Measurements from ENCODE around the gene ATP6V1A.

ATP6V1A gene

GRCh38 chr3:113736548-113737089 lies 10.2 kb upstream of the ATP6V1A start:
- H4K20me1 ChIP-seq (ENCODE audit: control insufficient read depth, insufficient read depth, low read depth, low read length), result peaks cover 60% of the 10 kb centered on the region
- H3F3A ChIP-seq (ENCODE audit: control insufficient read depth, insufficient read depth), result peaks cover 22% of the 10 kb centered on the region
- no peak overlapping the region for H3K4me3 ChIP-seq (ENCODE audit: low read length)

DNA sequence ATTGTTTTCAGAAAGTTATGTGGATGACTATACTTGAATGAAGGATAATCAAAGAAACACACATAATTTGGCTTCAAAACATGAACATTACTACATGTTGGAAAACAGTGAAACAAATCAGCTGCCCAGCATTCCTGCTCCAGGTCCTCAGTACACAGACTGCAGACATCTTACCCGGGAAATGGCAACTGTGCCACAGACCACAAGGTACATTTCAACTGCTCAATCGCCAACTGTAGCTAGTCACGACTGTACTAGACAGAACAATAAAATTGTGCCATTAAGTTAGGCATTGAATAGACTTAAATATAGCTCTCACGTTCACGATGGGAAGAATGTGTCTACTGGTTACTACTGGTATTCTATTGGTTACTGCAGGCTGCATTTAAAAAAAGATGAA lies 5.7 kb upstream of the ATP6V1A start:
- H3K4me2 ChIP-seq (ENCODE audit: low read length), result peak overlapping the region; percentile 96; the same call in 1 of the 2 replicates
- H3K4me3 ChIP-seq (ENCODE audit: low read length), result 0 out of 2 replicates have a peak overlapping the region, but pooled peaks have one; percentile 7

More at GRCh38 chr3:113736548-113737089, 10.2 kb upstream of the ATP6V1A start:
- H3K4me2 ChIP-seq (ENCODE audit: low read length), result peak overlapping the region; percentile 25; the same call in 1 of the 2 replicates
- no peaks in the 10 kb centered on the region for H3K27me3 ChIP-seq (ENCODE audit: control insufficient read depth, low read length)
- peak overlapping the region; percentile 27 for H3K27ac ChIP-seq (ENCODE audit: low read depth, low read length)
- no peaks in the 10 kb centered on the region for H3K9me3 ChIP-seq (ENCODE audit: control insufficient read depth, insufficient read depth, low read length)
- peaks cover 43% of the 10 kb centered on the region for H3K4me1 ChIP-seq (ENCODE audit: control insufficient read depth, low read length)
- H3K36me3 ChIP-seq (ENCODE audit: control insufficient read depth, low read length), result peaks cover 65% of the 10 kb centered on the region
- TF ChIP-seq, protein P1, sequence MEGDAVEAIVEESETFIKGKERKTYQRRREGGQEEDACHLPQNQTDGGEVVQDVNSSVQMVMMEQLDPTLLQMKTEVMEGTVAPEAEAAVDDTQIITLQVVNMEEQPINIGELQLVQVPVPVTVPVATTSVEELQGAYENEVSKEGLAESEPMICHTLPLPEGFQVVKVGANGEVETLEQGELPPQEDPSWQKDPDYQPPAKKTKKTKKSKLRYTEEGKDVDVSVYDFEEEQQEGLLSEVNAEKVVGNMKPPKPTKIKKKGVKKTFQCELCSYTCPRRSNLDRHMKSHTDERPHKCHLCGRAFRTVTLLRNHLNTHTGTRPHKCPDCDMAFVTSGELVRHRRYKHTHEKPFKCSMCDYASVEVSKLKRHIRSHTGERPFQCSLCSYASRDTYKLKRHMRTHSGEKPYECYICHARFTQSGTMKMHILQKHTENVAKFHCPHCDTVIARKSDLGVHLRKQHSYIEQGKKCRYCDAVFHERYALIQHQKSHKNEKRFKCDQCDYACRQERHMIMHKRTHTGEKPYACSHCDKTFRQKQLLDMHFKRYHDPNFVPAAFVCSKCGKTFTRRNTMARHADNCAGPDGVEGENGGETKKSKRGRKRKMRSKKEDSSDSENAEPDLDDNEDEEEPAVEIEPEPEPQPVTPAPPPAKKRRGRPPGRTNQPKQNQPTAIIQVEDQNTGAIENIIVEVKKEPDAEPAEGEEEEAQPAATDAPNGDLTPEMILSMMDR (IDR thresholded peaks at IDR 0.05; ENCODE audit: low read depth, low read length, poor library complexity, severe bottlenecking), result peak; percentile 67
- no peak for TF ChIP-seq EZH2phosphoT487 (IDR thresholded peaks at IDR 0.05; ENCODE audit: borderline replicate concordance, low read length)
- H3K79me2 ChIP-seq (ENCODE audit: control insufficient read depth, low read length), result peaks cover 99% of the 10 kb centered on the region
- no peaks in the 10 kb centered on the region for H3K9me2 ChIP-seq (replicated peaks; ENCODE audit: control insufficient read depth, low read length)

GRCh38 chr3:113741620-113742019 lies 5.2 kb upstream of the ATP6V1A start:
- Histone ChIP-seq H3K9me3 (ENCODE audit: control insufficient read depth, insufficient read depth, low read length) (no peaks in the 10 kb centered on the region), H3K27ac (ENCODE audit: low read depth, low read length) (no peak overlapping the region), H3K4me1 (ENCODE audit: control insufficient read depth, low read length) (peaks cover 71% of the 10 kb centered on the region), H3K4me3 (ENCODE audit: low read length) (0 out of 2 replicates have a peak overlapping the region, but pooled peaks have one; percentile 7), H3K4me2 (ENCODE audit: low read length) (peak overlapping the region; percentile 96), H3K27me3 (ENCODE audit: control insufficient read depth, low read length) (no peaks in the 10 kb centered on the region), H3F3A (ENCODE audit: control insufficient read depth, insufficient read depth) (peaks cover 22% of the 10 kb centered on the region), H3K79me2 (ENCODE audit: control insufficient read depth, low read length) (peaks cover 99% of the 10 kb centered on the region), H3K9me2 (replicated peaks; ENCODE audit: control insufficient read depth, low read length) (no peaks in the 10 kb centered on the region), H3K36me3 (ENCODE audit: control insufficient read depth, low read length) (peaks cover 60% of the 10 kb centered on the region), H4K20me1 (ENCODE audit: control insufficient read depth, insufficient read depth, low read depth, low read length) (peaks cover 51% of the 10 kb centered on the region)
- TF ChIP-seq EZH2phosphoT487 (IDR thresholded peaks at IDR 0.05; ENCODE audit: borderline replicate concordance, low read length), result no peak
- TF ChIP-seq, protein P1 (IDR thresholded peaks at IDR 0.05; ENCODE audit: low read depth, low read length, poor library complexity, severe bottlenecking), result no peak

More for the DNA sequence above, 5.7 kb upstream of the ATP6V1A start:
- Histone ChIP-seq H4K20me1 (ENCODE audit: control insufficient read depth, insufficient read depth, low read depth, low read length) (peaks cover 54% of the 10 kb centered on the region), H3F3A (ENCODE audit: control insufficient read depth, insufficient read depth) (peaks cover 20% of the 10 kb centered on the region), H3K9me2 (replicated peaks; ENCODE audit: control insufficient read depth, low read length) (no peaks in the 10 kb centered on the region), H3K27me3 (ENCODE audit: control insufficient read depth, low read length) (no peaks in the 10 kb centered on the region), H3K4me1 (ENCODE audit: control insufficient read depth, low read length) (peaks cover 69% of the 10 kb centered on the region), H3K36me3 (ENCODE audit: control insufficient read depth, low read length) (peaks cover 63% of the 10 kb centered on the region), H3K27ac (ENCODE audit: low read depth, low read length) (no peak overlapping the region), H3K79me2 (ENCODE audit: control insufficient read depth, low read length) (peaks cover 100% of the 10 kb centered on the region), H3K9me3 (ENCODE audit: control insufficient read depth, insufficient read depth, low read length) (no peaks in the 10 kb centered on the region)
- no peak for TF ChIP-seq EZH2phosphoT487 (IDR thresholded peaks at IDR 0.05; ENCODE audit: borderline replicate concordance, low read length)
- TF ChIP-seq, protein P1 (IDR thresholded peaks at IDR 0.05; ENCODE audit: low read depth, low read length, poor library complexity, severe bottlenecking), result no peak
